C4-2B (cell line): ENCODE data around the gene TRDN.

Source experiments
- H3K27ac ChIP-seq: fragments of 450-650 bp; 2 replicates; pipeline ENCODE4 v1.5.1; 2017
- ZFX ChIP-seq: fragments of 450-650 bp; IDR thresholded peaks from 2 replicates; pipeline ENCODE4 v1.6.1; 2017
- TF ChIP-seq, protein P1 (sequence below): fragments of 450-650 bp; conservative IDR thresholded peaks from 2 replicates; pipeline ENCODE4 v1.5.1; 2017; ENCODE audit warnings: mild to moderate bottlenecking

TRDN gene, protein sequence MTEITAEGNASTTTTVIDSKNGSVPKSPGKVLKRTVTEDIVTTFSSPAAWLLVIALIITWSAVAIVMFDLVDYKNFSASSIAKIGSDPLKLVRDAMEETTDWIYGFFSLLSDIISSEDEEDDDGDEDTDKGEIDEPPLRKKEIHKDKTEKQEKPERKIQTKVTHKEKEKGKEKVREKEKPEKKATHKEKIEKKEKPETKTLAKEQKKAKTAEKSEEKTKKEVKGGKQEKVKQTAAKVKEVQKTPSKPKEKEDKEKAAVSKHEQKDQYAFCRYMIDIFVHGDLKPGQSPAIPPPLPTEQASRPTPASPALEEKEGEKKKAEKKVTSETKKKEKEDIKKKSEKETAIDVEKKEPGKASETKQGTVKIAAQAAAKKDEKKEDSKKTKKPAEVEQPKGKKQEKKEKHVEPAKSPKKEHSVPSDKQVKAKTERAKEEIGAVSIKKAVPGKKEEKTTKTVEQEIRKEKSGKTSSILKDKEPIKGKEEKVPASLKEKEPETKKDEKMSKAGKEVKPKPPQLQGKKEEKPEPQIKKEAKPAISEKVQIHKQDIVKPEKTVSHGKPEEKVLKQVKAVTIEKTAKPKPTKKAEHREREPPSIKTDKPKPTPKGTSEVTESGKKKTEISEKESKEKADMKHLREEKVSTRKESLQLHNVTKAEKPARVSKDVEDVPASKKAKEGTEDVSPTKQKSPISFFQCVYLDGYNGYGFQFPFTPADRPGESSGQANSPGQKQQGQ

GRCh38 chr6:123636782-123637181, at the start of gene TRDN:
TSS of gene TRDN (minus strand) at chr6:123636950. CDS start at chr6:123636775, 175 bp downstream.
- TF ChIP-seq, protein P1, sequence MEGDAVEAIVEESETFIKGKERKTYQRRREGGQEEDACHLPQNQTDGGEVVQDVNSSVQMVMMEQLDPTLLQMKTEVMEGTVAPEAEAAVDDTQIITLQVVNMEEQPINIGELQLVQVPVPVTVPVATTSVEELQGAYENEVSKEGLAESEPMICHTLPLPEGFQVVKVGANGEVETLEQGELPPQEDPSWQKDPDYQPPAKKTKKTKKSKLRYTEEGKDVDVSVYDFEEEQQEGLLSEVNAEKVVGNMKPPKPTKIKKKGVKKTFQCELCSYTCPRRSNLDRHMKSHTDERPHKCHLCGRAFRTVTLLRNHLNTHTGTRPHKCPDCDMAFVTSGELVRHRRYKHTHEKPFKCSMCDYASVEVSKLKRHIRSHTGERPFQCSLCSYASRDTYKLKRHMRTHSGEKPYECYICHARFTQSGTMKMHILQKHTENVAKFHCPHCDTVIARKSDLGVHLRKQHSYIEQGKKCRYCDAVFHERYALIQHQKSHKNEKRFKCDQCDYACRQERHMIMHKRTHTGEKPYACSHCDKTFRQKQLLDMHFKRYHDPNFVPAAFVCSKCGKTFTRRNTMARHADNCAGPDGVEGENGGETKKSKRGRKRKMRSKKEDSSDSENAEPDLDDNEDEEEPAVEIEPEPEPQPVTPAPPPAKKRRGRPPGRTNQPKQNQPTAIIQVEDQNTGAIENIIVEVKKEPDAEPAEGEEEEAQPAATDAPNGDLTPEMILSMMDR = no peak
- no peak for TF ChIP-seq ZFX
- no peak within 1 kb of the TSS for H3K27ac ChIP-seq

DNA sequence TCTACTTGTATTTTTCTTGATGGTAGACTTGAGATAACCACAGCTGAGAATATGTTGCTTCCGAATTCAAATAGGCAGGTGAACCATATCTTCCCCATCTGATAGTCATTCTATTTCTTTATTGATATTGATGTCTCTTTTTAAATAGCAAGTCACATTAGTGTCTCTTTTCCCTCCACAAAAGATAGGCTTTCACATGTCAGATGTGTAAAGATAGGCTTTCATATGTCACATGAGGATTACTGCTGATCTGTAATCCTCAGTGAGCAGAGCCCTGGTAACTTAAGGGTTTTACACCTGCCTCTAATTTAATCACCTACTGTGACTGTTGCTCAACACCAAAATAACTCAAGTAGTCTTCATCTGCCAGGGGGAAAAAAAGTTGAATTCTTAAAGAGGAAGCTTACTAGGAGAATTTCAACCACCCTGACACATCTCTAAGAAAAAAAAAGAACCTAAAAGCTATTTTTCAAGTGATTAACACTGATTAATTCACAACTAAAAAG, 45.3 kb upstream of the TRDN start:
- no peak for TF ChIP-seq ZFX
- TF ChIP-seq, protein P1 = no peak

GRCh38 chr6:123677897-123678296, 41.1 kb upstream of the TRDN start:
- H3K27ac ChIP-seq = no peak overlapping the region
- TF ChIP-seq ZFX = no peak
- TF ChIP-seq, protein P1 = no peak

More for the DNA sequence above, 45.3 kb upstream of the TRDN start:
- H3K27ac ChIP-seq = no peak overlapping the region

DNA sequence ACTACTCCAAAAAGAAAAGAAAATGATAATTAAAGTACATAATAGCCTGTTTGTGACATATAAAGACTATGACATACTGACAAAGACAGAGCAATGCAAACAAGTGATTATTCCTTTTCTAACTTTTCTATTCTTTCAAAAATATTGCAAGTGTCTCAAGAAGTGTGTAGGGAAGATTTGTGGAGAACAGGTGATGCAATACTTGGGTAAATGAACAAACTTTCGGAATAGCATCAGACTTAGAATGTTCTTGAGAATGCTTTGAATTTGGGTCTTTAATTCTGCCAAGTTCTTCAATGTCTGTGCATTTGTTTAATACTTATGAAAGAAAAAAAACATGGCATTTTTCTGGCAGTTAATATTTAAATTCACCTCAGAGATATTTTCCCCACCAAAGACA, 40.0 kb upstream of the TRDN start:
- H3K27ac ChIP-seq = no peak overlapping the region
- TF ChIP-seq, protein P1 = no peak
- TF ChIP-seq ZFX = no peak

DNA sequence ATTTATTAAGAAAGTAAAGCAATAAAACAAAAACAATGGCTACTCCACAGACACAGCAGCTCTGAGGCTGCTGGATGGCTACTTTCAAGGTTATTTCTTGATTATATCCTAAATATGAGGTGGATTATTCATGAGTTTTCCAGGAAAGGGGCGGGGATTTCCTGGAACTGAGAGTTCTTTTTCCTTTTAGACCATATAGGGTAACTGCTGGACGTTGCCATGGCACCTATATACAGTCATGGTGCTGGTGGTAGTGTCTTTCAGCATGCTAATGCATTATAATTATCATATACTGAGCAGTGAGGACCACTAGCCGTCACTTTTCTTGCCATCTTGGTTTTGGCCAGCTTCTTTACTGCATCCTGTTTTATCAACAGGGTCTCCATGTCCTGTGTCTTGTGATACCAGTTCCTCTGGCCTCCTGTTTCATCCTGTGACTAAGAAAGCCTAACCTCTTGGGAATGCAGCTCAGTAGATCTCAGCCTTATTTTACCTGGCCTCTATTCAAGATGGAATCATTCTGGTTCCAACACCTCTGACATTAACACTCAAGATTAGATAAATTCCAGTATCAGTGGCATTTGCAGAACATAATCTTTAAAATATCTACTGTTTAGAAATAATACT, 32.3 kb upstream of the TRDN start:
- H3K27ac ChIP-seq = no peak overlapping the region
- TF ChIP-seq, protein P1 = no peak
- no peak for TF ChIP-seq ZFX

DNA sequence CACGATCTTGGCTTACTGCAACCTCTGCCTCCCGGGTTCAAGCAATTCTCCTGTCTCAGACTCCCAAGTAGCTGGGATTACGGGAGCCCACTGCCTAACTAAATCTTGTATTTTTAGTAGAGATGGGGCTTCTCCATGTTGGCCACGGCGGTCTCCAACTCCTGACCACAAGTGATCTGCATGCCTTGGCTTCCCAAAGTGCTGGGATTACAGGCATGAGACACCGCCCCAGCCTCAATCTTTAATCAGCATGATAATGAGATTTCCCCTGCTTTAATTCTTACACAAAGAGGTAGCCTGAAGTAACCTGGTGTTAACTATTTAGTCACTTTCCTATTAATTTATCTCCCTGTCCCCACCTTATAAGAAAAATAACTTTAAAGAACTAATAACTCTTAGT, 31.3 kb upstream of the TRDN start:
- TF ChIP-seq ZFX = no peak
- TF ChIP-seq, protein P1 = no peak

More for the DNA sequence above, 31.3 kb upstream of the TRDN start:
- no peak overlapping the region for H3K27ac ChIP-seq
